ENCODE results near the gene FLYWCH1.

FLYWCH1 gene

DNA sequence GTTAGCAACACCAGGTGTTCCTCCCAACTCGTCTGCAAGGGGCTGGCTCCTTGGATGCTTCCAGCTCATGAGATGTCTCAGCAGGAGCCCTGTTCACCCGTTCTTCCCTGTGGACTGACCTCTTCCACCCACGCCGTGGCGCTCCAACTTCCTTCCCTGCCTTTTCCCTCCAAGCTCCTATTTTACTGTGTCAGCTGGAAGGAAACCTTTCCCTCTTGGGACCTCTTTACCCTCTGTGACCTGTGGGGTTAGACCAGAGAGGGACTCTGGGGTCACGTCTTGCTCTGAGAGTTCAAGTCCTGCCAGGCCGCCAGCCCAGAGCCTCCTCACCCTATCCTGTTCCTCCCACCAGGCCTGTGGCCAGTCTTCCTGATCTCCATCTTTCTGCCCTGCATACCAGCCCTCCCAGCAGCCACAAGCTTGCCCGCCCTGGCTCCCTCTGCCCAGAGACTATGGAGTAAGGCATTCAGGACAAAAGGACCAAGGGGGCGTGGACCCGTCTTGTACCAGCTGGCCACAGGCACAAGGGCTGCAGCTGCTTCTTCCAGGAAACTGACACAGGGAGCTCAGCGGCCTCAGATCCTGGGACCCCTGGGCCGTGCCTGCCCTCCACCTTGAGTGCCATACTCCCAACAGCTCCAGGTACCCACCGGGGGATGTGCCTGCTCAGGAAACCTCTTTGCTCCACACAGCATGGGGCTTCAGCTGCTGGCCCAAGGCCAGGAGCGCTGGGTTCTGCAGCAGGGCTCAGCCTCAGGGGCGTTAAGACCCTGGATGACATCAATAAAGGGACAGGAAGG lies 60.5 kb downstream of the FLYWCH1 start:
- H3K4me1 ChIP-seq (ENCODE audit: control insufficient read depth, insufficient read depth, low read length), result peaks cover 2% of the 10 kb centered on the region
- H3K27me3 ChIP-seq (ENCODE audit: control insufficient read depth, insufficient read depth, low read length), result peaks cover 6% of the 10 kb centered on the region
- H3K36me3 ChIP-seq (ENCODE audit: control insufficient read depth, insufficient read depth, low read length), result no peaks in the 10 kb centered on the region
- H3K27ac ChIP-seq (ENCODE audit: low read depth, low read length), result no peak overlapping the region
- H3K9ac ChIP-seq (ENCODE audit: low read length), result no peak overlapping the region
- no peak overlapping the region for H3K4me3 ChIP-seq (ENCODE audit: low read length)

DNA sequence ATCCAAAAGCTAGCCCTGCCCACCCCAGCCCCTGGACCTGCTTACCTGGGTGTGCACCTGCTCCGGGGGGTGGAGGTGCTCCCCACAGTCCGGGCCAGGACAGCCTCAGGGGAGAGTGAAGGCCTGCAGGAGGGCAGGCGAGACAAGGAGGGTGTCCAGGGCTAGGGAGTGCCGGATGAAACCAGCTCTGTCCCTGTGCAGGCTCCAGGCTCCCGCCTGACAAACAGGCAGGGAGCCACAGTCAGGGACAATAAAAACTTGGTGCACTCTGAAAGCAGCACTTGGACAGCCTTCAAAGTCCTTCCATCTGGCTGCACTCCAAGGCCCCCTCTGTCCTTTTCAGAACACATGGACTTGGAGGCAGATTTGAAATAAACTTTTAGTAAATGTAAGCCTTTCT lies 61.4 kb downstream of the FLYWCH1 start:
- Histone ChIP-seq H3K27ac (ENCODE audit: low read depth, low read length) (no peak overlapping the region), H3K9ac (ENCODE audit: low read length) (no peak overlapping the region), H3K4me1 (ENCODE audit: control insufficient read depth, insufficient read depth, low read length) (peaks cover 2% of the 10 kb centered on the region), H3K36me3 (ENCODE audit: control insufficient read depth, insufficient read depth, low read length) (no peaks in the 10 kb centered on the region), H3K4me3 (ENCODE audit: low read length) (no peak overlapping the region), H3K27me3 (ENCODE audit: control insufficient read depth, insufficient read depth, low read length) (peaks cover 4% of the 10 kb centered on the region)

DNA sequence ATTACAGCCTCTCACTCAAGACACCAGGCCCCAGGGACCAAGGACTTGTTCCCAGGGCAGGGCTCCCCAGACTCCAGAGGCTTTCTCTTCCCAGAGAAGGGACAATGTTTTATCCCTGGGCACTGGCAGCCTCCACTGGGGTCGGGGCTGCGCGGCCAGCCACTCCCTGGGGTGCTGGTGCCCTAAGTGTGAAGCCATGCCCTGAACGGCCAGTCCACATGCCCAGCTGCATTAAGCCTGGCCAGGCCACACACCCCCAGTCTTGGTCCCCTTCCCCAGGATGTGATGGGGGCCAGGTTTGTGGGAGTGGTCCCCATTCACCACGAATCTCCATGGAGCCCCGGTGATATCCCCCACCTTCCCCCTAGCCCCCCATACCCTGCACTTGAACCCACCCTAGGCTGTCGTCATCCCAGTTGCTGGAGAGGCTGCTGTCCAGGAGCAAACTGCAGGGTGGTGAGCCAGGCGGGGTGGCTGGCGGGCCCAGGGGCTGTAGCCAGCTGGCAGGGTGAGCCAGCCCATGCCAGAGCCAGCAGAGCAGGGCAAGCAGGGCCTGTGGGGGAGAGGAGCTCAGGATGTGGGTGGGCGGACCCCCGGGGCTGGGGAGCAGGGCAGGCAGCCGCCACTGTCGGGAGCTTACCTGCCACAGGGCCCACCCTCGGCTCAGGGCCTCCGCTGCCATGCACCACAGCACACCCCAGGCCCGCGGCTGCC lies 62.0 kb downstream of the FLYWCH1 start:
- Histone ChIP-seq H3K36me3 (ENCODE audit: control insufficient read depth, insufficient read depth, low read length) (no peaks in the 10 kb centered on the region), H3K4me3 (ENCODE audit: low read length) (no peak overlapping the region), H3K27ac (ENCODE audit: low read depth, low read length) (no peak overlapping the region), H3K9ac (ENCODE audit: low read length) (no peak overlapping the region), H3K27me3 (ENCODE audit: control insufficient read depth, insufficient read depth, low read length) (peaks cover 4% of the 10 kb centered on the region), H3K4me1 (ENCODE audit: control insufficient read depth, insufficient read depth, low read length) (peaks cover 2% of the 10 kb centered on the region)

DNA sequence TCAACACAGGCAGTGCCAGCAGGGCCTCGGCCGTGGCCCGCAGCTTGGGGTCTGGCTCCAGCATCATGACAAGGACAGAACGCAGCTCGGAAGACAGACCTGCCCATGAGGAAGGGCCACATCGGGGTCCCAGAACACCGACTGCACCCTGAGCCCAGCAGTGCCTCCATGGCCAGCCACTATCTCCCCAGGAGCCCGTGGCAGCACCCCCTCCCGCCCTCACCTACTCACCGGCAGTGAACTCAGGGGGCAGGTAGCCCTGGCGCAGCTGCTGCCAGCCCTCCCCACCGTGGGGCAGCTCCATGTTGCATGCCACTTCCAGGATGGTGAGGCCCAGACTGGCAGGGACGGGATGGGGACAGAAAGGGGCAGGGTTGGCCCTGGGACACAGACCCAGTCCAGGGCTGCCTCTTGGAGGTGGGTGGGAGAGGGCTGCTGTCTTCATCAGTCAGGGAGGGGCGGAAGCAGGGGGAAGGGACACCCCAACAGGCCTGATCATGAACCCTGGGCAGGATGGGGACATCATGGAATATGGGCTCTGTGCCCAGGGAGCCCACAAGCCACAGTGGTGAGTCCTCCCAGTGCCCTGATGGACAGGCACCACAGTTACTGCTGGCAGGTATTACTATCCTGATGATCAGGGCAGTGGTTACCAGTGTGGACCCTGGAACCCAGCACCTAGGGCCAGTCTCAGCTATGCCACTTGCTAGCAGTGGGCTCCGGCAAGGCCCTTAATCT lies 62.8 kb downstream of the FLYWCH1 start:
- Histone ChIP-seq H3K36me3 (ENCODE audit: control insufficient read depth, insufficient read depth, low read length) (no peaks in the 10 kb centered on the region), H3K27me3 (ENCODE audit: control insufficient read depth, insufficient read depth, low read length) (peaks cover 4% of the 10 kb centered on the region), H3K4me3 (ENCODE audit: low read length) (no peak overlapping the region), H3K27ac (ENCODE audit: low read depth, low read length) (no peak overlapping the region), H3K4me1 (ENCODE audit: control insufficient read depth, insufficient read depth, low read length) (peaks cover 1% of the 10 kb centered on the region), H3K9ac (ENCODE audit: low read length) (no peak overlapping the region)

DNA sequence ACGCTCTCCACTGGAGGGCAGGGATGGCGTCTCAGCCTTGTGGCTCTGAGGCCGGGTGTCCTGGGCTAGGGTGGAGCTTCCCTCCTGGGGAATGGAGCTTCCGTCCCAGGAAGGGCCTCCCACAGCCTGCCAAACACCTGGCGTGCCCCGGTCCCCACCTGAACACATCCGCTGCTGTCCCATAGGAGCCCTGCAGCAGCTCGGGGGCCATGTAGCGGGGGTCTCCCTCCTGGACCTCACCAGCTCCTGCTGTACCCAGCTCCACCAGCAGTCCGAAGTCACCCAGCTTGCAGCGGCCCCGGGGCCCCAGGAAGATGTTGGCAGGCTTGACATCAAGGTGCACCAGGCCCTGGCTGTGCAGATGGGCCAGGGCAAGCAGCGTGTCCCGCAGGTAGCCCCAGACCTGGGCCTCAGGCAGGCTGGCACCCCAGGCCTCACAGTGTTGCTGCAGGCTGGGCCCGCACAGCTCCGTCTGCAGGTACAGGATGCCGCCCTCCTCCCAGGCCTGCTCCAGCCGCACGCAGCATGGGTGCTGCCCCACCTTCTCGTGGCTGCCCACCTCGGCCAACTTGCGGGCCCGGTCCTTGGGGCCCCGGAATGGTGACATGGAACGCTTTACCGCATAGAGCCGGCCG lies 63.5 kb downstream of the FLYWCH1 start:
- no peak overlapping the region for H3K27ac ChIP-seq (ENCODE audit: low read depth, low read length)
- H3K27me3 ChIP-seq (ENCODE audit: control insufficient read depth, insufficient read depth, low read length), result peaks cover 3% of the 10 kb centered on the region
- H3K4me3 ChIP-seq (ENCODE audit: low read length), result no peak overlapping the region
- peaks cover 2% of the 10 kb centered on the region for H3K4me1 ChIP-seq (ENCODE audit: control insufficient read depth, insufficient read depth, low read length)
- H3K9ac ChIP-seq (ENCODE audit: low read length), result no peak overlapping the region
- H3K36me3 ChIP-seq (ENCODE audit: control insufficient read depth, insufficient read depth, low read length), result no peaks in the 10 kb centered on the region

DNA sequence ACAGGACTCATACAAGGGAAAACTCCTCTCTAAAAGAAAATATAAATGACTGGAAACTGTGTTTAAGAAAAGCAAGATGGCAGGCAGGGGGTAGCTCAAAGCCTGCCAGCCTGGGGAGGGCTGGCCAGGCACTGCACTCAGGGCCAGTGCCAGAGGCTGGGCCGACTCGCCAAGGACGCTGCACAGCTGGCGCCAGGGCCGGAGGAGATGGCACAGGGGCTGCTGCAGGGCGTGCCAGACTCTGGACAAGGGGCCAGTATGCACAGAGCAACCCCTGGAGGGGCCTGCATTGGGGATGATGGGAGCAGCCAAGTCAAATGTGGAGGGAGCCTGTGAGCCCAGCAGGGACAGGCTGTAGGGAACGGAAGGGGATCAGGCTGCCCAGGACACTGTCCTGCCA lies 64.5 kb downstream of the FLYWCH1 start:
- no peaks in the 10 kb centered on the region for H3K27me3 ChIP-seq (ENCODE audit: control insufficient read depth, insufficient read depth, low read length)
- H3K9ac ChIP-seq (ENCODE audit: low read length), result no peak overlapping the region
- H3K4me1 ChIP-seq (ENCODE audit: control insufficient read depth, insufficient read depth, low read length), result peaks cover 2% of the 10 kb centered on the region
- H3K4me3 ChIP-seq (ENCODE audit: low read length), result no peak overlapping the region
- H3K27ac ChIP-seq (ENCODE audit: low read depth, low read length), result no peak overlapping the region
- no peaks in the 10 kb centered on the region for H3K36me3 ChIP-seq (ENCODE audit: control insufficient read depth, insufficient read depth, low read length)

DNA sequence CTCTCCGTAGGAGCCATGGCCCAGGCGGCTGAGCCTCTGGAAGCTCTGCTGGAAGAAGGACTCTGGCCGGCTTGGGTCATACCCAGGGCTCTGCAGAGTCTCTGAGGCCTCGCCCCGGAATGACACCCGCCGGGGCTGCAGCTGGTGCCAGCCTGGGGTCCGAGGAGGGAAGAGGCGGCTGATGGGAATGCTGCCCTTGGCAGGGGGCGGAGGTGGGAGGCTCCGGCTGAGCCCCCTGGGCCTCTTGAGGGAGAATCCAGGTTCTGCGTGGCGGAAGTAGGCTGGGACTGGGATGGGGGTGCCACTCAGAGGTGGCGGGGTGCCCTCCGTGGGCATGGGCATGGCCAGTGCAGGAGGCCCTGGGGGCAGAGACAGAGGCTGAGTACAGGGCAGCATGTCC lies 64.9 kb downstream of the FLYWCH1 start:
- no peaks in the 10 kb centered on the region for H3K36me3 ChIP-seq (ENCODE audit: control insufficient read depth, insufficient read depth, low read length)
- H3K27me3 ChIP-seq (ENCODE audit: control insufficient read depth, insufficient read depth, low read length), result no peaks in the 10 kb centered on the region
- H3K4me1 ChIP-seq (ENCODE audit: control insufficient read depth, insufficient read depth, low read length), result peaks cover 2% of the 10 kb centered on the region
- no peak overlapping the region for H3K9ac ChIP-seq (ENCODE audit: low read length)
- H3K27ac ChIP-seq (ENCODE audit: low read depth, low read length), result no peak overlapping the region
- H3K4me3 ChIP-seq (ENCODE audit: low read length), result no peak overlapping the region

DNA sequence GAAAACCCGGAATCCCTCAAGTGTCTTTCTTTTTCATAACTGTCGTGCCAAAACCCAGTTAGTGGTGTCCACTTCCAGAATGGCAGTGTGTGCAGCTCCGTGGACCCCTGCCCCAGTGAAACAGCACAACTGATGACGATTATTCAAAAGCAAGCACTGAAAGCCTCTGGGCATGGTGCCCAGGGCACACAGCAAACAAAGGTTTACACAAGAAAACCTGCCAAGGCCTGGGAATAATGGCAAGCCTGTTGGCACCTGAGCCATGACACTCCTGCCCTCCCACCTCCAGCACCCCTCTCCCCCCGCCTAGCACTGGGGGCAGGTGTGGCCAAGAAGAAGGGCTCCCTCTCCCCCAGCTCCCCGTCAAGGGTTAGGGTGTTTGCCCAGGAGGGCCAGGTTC lies 65.7 kb downstream of the FLYWCH1 start:
- H3K27ac ChIP-seq (ENCODE audit: low read depth, low read length), result no peak overlapping the region
- no peak overlapping the region for H3K9ac ChIP-seq (ENCODE audit: low read length)
- H3K36me3 ChIP-seq (ENCODE audit: control insufficient read depth, insufficient read depth, low read length), result no peaks in the 10 kb centered on the region
- H3K4me1 ChIP-seq (ENCODE audit: control insufficient read depth, insufficient read depth, low read length), result peaks cover 2% of the 10 kb centered on the region
- no peak overlapping the region for H3K4me3 ChIP-seq (ENCODE audit: low read length)
- no peaks in the 10 kb centered on the region for H3K27me3 ChIP-seq (ENCODE audit: control insufficient read depth, insufficient read depth, low read length)

DNA sequence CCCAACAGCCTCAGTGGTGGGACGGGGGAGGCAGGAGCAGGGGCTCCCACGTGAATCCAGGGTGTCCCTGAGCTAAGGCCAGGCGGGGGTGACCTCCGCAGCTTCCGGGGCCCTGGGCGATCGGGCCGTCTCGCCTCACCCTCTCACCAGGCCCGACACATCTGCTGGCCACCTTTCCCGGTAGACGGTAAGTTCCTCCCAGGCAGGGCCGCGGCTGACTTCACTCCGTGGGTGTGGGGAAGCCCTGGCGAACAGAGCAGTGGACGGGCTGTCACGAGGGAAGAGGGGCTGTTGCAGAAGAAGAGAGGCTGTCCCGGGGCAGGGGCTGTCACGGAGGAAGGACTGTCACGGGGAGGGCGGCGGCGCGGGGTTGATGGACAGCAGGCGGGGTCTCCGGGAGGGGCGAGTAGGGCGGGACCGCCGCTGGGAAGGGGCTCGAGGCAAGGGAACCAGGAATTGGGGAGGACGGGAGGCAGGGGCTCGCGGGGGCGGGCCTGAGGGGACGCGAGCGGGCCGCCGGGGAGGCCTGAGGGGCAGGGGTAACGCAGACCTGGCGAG lies 68.0 kb downstream of the FLYWCH1 start:
- no peak overlapping the region for H3K9ac ChIP-seq (ENCODE audit: low read length)
- peak overlapping the region; percentile 57 for H3K4me3 ChIP-seq (ENCODE audit: low read length)
- no peaks in the 10 kb centered on the region for H3K27me3 ChIP-seq (ENCODE audit: control insufficient read depth, insufficient read depth, low read length)
- H3K27ac ChIP-seq (ENCODE audit: low read depth, low read length), result no peak overlapping the region
- no peaks in the 10 kb centered on the region for H3K36me3 ChIP-seq (ENCODE audit: control insufficient read depth, insufficient read depth, low read length)
- H3K4me1 ChIP-seq (ENCODE audit: control insufficient read depth, insufficient read depth, low read length), result peaks cover 2% of the 10 kb centered on the region

DNA sequence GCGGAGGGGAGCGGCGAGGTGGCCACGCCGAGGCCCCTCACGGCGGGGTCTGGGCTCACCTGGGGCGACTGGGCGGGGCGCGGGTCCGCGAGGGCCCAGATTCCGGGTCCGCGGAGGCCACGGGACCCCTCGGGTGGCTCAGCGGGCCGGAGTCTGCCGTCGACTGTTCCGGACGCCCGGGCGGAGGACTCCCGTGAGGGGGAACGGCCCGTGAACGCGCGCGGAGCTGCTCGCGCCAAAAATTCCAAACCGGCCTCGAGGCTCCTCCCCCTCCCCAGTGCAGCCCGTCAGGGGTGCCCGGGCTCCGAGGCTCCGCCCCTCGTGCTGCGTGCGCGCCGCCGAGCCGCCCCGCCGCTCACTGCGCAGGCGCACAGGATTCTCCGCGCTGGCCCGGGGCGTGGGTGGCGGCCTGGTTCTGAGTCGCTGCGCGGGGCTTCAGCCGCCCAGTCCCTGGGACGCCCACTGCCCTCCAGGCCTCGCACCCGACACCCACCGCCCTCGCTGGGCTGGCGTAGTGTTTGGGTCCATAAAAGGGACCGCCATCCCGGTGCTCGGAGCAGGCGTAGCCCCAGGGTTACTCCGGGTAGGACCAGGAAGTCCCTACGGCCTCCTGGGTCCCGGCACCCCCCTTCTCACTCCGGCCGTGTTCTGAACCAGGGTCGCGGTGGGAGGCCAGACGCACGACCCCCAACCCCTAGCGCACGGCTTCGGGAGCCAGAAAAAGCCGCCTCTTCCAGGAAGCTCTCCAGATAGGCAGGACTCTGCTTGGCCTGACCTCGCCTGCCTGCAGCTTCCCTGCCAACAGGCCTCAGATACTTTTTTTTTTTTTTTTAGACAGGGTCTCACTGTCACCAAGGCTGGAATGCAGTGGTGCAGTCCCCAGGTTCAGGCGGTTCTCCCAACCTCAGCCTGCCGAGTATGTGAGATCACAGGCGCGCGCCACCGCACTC lies 68.8 kb downstream of the FLYWCH1 start, which contains the start of gene PKMYT1:
Gene PKMYT1, minus strand, starts transcription at position 220 of the 950 bp plus-strand sequence. CDS start 789 bp downstream, outside the sequence.
- H3K27me3 ChIP-seq (ENCODE audit: control insufficient read depth, insufficient read depth, low read length), result no peaks in the 10 kb centered on the region
- no peaks in the 10 kb centered on the region for H3K36me3 ChIP-seq (ENCODE audit: control insufficient read depth, insufficient read depth, low read length)
- peak within 1 kb of the TSS; percentile 88 for H3K27ac ChIP-seq (ENCODE audit: low read depth, low read length)
- H3K4me3 ChIP-seq (ENCODE audit: low read length), result peak within 1 kb of the TSS; percentile 98
- H3K4me1 ChIP-seq (ENCODE audit: control insufficient read depth, insufficient read depth, low read length), result peaks cover 2% of the 10 kb centered on the region
- peak within 1 kb of the TSS; percentile 98 for H3K9ac ChIP-seq (ENCODE audit: low read length)

DNA sequence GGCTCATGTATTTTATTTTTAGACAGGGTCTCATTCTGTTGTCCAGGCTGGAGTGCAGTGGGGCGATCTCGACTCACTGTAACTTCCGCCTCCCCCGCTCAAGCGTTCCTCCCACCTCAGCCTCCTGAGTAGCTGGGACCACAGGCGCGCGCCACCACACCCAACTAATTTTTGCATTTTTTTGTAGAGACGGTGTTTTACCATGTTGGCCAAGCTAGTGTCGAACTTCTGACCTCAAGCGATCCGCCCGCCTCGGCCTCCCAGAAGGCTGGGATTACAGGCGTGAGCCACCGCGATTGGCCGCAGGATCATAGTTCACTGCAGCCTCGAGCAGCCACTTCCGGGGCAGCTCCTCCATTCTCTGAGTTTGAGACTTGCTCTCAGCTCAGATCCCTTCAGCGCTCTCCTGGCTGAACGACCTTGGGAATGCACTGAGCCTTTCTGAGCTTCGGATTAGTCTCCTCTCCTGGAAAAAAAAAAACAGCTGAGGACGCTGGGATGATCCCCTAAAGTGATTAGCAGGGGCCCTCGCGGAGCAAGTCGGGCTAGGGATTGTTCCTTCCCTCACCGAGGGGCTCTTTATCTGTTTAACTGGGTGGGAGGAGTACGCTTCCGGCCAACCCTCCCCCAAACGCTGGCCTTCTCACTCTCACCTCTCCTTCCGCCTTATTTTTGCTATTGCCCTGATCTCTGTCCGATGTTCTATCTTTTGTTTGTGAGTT lies 69.6 kb downstream of the FLYWCH1 start:
- H3K36me3 ChIP-seq (ENCODE audit: control insufficient read depth, insufficient read depth, low read length), result no peaks in the 10 kb centered on the region
- H3K9ac ChIP-seq (ENCODE audit: low read length), result no peak overlapping the region
- H3K27me3 ChIP-seq (ENCODE audit: control insufficient read depth, insufficient read depth, low read length), result no peaks in the 10 kb centered on the region
- H3K27ac ChIP-seq (ENCODE audit: low read depth, low read length), result no peak overlapping the region
- no peak overlapping the region for H3K4me3 ChIP-seq (ENCODE audit: low read length)
- H3K4me1 ChIP-seq (ENCODE audit: control insufficient read depth, insufficient read depth, low read length), result peaks cover 2% of the 10 kb centered on the region
